Ramos (cell line): ENCODE results near the gene GRAP.
"Not testable (repeated sequence)": the region's sequence is repeated elsewhere in the genome, so short reads cannot be mapped to it uniquely, and the experiment has no call there.

Experiments used
- in situ Hi-C: fragments of 300-500 bp; cut with MboI; formaldehyde crosslinking; loops from one replicate; pipeline ENCODE4 v1.14.3; 2022; ENCODE audit warnings: low sequenced_read_pairs; ENCODE audit not compliant: unreplicated experiment

GRAP gene

DNA sequence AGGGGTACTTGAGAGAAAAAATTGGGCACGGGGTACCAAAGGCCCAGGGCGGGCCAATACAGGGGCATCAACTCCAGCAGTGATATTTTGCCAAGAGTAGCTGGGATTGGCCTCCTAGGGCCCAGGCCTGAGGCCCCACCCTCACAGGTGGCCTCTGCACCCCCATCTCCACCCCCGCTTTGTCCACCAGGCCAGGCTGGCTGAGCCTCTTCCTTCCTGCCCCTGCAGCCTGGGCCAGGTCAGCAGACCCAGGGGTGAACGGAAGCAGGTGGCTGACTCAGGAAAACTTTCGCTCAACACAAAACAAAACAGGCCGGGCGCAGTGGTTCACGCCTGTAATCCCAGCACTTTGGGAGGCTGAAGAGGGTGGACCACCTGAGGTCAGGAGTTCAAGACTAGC is 3.7 kb downstream of the GRAP start:
- in situ Hi-C loops: not testable (repeated sequence)

DNA sequence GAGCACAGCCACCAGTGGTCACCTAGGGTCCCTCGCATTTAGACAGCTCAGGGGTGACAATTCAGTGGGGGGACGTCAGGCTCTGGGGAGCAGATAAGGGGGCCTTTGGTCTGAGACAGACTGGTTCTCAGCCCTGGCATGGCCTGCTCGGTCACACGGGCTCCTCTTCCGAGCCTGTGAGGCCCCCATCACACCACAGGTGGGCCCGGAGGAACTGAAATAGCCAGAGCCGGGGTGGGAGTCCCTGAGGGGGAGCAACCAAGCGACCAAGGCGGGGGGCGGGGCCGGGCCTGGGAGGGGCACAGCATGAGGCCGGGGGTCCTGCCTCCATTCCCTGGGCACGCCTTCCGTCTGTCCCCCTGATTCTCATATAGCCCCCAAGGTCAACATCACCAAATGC is 4.4 kb downstream of the GRAP start:
- in situ Hi-C loops: not testable (repeated sequence)

DNA sequence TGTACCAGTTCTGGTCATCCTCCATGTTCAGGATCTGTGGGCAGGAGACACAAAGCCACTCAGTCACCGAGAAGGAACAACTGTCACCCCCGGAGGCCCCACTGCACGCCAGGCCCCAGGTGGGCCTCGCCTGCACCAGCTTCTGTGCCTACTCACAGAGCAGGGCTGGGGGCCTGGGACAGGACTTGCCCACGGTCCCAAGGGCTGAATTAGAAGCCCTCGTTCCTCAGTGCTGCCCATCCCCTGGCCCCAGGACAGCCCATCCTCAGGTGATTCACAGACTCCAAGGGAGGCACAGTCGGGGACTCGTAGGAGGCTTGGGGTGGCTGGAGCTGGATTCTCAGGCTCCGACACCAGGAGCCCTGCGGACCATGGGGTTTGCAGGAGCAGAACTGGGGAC is 4.9 kb downstream of the GRAP start:
- in situ Hi-C loops: not testable (repeated sequence)

DNA sequence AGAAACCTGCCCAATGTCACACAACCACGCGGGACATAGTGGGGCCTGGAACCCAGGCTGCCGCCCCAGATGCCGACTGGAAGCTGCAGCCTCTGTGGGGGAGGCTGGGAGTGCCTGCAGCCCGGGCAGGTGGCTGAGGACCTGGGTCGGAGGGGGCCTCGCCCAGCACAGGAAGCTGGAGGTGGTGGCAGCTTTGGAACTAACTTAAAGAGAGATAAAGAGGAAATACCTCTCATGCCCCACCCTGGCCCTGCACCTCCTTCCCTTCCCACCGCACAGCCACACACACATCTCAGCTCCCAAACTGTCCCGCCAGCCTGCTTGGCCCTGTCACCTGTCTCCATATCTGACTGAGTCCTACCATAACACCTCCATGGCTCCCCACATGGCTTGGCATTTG is 6.4 kb downstream of the GRAP start:
- in situ Hi-C loops: not testable (repeated sequence)

DNA sequence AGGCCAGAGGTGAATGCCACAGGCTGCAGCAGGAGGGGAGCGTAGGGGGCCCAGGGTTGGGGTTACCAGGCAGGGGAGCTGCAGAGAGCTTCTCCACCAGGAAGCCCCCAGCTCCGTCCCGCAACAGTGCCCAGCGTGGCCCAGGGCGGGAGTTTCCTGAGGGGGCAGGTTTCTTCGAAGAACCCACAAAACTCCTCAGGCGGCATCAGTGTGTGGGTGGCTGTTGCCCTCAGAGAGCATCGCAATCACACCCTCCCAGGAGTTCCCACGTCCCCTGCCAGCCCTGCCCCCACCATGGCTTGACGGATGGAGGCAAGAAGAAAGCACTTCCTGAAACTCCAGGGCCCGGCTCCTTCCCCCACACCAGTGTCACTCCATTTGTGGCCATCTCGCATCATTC is 8.0 kb downstream of the GRAP start:
- in situ Hi-C loops: not testable (repeated sequence)

DNA sequence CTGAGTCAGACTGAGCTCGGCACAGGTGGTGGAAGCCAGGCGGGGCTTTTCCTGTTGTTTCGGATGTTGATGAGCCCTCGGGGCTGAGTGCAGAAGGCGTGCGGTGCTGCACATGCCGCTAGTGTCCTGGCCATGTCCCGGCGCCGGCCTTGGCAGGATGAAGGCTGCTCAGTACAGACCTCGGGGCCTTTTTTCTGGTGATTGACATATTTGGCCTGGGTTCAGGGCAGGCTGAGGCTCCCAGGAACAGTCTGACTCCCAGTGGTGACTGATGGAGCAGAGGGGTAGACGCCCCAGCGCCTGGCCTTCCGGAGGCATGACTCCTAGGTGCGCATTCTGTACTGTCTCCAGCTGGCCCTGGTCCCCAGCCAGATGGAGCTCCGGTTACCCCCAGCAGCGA is 8.8 kb downstream of the GRAP start:
- in situ Hi-C loops: not testable (repeated sequence)

DNA sequence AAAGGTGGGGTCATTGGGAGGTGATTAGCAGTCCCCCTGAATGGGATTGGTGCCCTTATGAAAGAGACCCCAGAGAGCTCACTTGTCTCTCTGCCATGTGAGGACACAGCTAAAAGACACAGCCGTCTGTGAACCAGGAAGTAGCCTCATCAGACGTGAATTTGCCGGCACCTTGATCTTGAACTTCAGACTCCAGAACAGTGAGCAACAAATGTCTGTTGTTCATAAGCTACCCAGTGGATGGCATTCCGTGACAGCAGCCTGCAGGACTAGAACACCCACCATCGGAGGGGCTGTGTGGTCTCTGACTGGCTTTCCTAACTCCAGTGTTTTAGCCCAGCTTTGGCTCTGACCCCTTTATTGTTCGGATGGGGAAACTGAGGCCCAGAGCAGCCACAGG is 9.2 kb downstream of the GRAP start:
- in situ Hi-C loops: not testable (repeated sequence)

DNA sequence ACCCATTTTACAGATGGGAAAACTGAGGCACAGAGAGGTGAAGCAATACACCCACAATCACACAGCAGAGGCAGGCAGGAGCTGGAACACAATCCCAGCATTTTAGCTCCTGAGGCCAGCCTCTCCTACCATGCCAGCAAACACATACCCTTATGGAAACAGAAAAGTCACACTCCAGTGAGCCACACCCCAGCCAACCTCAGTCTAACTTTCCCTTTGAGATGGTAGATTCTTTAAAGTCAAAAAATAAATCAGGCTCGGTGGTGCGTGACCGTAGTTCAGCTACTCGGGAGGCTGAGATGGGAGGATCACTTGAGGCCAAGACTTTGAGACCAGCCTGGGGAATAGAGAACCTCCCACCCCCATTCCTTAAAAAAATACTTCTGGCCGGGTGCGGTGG is 10.6 kb downstream of the GRAP start:
- in situ Hi-C loops: not testable (repeated sequence)

DNA sequence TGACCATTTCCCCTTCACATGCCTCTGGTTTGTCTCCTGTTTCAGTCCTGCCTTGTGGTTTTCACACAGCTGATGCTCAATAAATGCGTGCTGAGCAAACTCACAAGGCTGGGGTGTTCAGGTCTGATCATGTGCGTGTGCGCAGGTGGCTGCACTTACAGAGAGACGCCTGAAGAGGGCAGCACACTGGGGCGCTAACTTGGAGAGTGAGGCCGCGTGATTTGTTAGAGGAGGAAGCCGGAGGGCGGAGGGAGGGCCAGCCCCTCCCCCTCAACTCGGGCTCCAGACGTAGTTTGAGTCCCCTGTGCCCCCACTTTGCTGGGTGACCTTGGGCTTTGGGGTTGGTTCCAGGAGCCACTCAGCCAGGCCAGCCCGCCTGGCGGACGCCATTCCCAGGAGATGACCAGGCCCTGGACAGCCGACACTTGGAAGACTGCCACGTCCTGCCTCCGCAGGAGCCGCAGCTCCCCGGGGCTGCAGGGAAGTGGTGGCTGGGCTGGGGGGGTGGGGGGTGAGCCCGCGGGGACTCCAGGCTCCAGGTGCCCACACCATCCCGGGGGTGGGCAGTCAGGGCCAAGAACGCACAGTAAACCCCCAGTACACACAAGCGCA is 14.3 kb downstream of the GRAP start:
- in situ Hi-C loops: not testable (repeated sequence)

DNA sequence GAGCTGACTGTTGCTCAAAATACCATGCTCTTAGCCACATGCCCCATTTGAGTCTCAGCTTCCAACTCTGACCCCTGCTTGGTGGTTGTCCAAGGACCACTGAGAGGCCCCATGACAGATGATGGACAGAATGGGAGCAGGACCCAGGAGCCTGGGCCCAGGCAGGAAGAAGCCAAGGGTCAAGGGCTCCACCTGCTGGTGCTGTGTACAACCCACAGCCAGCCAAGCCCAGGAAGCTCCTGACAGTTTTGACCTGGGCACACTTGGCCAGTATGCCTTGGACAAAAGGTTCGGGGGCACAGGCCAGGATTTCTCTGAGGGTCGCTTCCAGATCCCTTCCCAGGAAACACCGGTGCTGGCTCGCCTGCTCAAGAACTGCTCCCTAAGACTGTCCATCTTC is 15.0 kb downstream of the GRAP start:
- in situ Hi-C loops: not testable (repeated sequence)

DNA sequence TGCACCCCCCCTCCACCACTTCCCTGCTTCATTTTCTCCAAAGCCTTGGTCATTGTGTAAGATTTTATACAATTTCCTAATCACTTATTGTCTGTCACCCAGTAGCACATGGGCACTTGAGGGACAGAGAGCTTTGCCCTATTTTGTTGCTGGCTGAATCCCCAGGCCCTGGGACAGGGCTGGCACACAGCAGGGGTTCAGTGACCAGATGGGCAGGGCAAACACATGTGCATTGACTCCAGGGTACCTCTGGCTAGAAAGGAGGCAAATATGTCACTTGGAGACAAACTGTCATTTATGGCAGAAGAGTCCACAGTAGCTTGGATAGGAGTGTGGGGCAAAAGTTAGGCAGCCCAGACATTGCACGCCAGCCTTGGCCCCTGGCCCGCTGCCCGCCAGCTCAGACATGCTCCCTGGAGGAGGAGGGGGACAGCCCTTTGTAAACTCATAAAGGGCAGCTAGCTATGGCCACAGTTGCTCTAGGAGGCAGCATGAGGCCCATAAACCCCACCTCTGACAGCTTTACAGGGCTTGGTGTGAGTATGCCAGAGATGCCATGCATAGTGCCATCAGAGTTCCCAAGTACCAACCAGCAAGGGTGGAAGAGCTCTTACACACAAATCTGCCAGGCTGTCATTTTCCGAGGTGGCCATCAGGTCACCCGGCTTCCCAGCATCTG is 15.8 kb downstream of the GRAP start:
- in situ Hi-C loops: not testable (repeated sequence)

DNA sequence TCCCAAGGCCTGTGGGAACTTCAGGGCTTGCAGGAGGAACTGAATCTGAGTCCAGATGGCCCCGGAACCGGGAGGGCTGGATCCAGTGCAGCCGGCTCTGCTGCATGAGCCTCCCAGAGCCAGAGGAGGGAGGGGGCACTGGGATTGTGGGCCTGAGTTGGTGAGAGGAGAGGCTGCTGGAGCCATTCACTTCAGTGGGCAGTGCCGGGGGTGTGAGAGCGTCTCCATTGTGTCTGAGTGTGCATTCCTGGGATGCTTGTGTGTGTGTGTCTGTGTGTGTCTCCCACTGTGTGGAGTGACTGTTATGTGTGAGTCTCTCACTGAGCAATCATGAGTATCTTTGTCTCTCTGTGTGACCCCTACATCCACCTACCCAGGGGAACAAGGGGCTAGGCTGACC is 17.0 kb downstream of the GRAP start:
- in situ Hi-C loops: not testable (repeated sequence)

DNA sequence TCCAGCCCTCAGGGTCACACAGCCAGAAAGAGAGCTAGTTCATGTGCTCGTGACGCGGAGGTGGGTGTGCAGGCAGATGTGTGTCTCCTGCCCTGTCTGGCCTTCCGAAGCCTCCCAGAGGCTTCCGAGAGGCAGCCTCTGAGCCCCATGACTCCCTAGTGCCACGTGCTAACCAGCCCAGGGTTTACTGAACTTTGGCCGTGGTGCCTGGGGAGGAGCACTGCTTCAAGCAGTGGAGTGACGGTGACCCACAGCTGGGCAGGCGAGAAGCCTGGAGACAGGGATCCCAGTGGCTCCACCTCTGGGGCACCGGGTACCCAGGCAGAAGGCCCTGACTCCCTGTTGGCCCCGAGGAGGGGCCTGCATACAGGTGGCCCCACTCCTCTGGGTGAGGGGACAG is 18.1 kb downstream of the GRAP start:
- in situ Hi-C loops: not testable (repeated sequence)

DNA sequence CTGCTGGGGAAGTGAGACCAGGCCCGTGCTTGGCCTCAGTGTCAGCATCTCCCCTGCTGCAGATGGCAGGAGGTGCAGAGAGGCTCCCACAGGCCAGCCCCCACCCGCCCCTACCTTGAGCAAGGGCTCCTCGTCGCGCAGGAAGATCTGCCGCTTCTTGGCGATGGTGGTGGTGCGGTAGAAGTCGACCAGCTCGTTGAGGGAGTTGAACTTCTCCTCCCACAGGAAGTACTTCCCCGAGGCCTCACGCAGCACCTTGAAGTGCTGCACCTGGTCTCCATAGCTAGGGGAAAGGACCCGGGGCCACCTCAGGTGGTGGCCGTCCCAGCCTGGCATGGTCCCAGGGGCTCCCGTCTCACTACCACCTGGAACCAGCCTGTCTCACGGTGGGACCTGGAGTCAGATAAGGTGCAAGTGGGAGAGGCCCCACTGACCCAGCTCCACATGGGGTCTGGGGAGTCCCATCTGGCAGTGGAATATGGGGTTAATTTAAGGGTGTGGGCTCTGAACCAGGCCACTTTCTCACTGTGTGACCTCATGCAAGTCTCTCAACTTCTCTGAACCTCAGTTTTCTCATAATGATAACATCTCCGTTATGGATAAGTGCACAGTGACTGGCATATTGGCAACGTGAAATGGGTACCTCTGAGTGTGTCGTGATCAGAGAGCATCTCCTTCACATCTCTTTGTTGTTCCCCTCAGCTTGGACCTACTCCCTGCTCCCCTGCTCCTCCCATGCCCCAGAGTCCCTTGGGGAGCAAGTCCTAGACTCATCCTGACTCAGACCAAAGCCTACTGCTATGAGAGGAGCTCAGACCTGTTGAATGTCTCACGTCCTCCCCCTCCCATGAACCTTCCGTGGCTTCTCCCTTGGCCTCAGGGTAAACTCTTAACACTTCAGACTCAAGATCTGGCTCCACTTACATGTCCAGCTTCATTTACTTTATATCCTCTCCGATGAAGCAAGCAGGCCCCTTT is 22.4 kb downstream of the GRAP start:
- in situ Hi-C loops: no loop called here

DNA sequence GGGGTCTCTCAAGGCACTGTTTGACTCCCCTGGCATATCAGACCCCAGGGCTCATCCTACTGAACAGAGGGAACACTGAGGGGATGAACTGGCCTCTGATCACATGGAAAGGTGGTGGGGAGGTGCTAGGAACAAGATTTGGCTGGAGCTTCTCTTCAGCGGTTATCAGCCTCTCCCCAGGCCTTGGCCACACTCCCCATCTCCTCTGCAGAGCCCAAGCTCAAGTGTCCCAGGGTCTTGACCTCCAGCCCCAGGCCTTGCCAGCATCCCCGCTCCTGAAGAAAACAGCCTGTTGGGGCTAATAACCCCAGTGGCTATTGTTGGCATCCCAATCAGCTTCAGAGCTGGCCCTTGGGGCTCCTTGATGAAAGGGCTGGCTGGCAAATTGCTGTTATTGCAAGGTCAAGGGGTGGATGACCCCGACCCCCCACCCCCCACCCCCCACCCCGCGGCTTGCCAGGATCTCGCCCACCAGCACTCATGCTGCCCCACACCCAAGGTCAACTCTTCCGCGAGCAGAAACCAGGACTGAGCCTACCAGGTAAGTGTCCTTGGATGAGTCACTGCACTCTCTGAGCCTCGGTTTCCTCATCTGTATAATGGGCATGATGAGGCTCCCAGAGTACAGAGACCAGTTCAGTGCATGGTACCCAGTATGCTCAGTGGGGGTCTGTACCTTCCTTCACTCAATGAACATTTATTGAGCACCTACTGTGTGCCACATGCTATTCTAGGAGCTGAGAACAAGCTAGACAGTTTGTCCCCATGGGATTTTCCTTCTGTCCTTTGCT is 23.4 kb downstream of the GRAP start:
- in situ Hi-C loops: no loop called here

DNA sequence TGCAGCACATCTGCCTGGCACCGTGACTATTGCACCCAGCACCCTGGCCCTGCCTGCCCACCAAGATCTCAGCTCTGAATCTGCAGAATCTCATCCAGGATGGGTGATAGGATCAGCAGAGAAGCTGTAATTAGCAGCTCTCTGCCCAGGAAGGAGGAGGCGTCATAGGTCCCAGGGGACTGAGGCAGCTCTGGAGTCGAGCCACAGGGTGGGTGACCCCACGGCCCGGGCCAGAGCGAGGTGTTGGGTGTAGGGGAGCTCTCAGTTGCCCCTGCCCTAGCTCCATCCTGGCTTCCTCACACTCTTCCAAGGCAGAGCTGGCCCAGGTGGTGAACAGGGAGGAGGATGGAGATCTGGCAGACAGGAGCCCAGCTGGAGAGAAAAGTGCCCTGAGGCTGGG is 24.0 kb downstream of the GRAP start:
- in situ Hi-C loops: no loop called here

DNA sequence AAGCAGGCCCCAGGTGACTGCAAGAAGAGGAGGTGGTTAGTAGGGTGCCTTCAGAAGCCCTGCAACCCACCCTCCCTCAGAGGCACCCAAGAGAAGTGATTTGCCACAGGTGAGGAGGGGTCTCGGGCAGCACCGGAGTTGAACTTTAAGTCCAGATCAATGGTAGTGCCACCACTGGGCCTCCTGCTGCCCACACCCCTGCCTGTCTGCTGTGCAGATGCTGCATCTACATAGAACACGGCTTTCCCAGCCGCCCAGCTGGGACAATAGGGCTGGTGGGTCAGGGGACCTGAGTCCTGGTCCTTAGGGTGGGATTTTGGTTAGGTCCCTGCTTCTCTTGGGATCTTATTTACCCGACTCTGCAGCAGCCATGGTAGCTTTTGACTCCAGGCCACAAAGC is 24.6 kb downstream of the GRAP start:
- in situ Hi-C loops: no loop called here

DNA sequence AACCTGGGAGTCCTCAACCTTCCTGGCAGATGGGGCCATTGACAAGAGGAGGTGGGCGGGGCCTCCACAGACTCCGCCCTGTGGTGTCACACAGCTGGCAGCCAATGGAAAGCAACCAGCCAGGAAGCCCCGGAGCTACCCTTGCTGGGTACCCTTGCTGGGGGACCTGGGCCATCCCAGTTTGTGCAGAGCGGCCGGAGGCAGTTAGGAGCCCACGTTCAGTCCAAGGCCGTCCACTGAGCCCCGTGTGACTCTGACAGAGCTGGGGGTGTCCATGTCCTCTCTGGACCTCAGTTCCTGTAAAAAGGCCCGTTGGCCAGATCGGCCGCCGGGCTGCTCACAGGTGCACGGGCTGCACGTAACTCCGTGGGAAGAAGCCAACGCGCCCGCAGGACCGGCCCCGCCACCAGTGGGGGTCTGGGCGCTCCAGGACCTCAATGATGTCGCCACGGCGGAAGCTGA is 25.1 kb downstream of the GRAP start:
- in situ Hi-C loops: no loop called here

DNA sequence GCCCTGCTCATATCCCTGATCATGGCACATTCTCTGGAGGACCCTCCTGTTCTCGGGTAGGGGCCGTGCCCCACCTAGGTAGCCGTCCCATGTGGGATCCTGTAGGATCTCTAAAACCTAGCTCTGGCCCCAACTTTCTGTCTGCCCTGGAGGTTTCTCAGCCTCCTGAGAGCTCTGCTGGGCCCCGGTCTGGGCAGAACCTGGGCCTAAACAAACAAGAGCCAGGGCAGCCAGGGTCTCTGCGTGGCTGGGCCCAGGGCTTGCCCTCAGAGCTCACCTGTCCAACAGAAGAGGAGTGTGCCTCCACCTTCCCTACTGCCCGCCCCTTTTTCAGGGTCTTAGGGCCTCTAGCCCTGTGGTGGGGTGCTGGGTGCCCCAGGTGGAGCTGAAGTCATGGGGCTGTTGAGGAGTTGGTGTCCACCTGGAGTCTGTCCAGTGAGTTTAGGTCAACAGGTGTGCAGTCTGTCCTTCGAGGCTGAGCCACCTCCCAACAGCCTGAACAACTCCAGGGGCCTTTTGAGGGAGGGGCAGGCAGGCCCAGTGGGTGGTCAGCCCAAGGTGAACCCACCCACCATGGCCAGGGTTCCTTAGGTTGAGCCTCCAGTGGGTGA is 25.6 kb downstream of the GRAP start:
- in situ Hi-C loops: not testable (repeated sequence)

DNA sequence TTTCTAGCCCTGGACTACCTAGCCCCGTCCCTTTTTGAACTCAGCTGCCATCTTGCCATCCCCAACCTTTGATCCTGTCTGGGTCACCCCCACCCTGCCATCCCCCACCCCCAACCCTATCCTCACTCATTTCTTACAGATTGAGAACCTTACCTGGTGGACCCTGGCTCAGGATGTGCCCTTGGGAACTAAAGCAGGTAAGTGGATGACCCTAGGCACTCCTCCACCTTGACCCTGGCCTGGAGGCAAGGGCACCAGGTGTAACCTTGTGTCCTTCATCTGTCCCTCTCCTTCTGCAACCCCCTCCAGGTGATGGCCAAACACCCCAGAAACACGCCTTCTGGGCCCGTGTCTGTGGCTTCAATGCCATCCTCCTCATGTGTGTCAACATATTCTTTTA is 26.7 kb downstream of the GRAP start:
- in situ Hi-C loops: no loop called here
